Aorta (tissue), 5 donors: ENCODE results near the gene LPCAT1. TPM values are rescaled to one million over a fixed set of nuclear protein-coding genes. Genes with fewer than 3 reads are reported as not detected.
"Not testable (repeated sequence)": the region's sequence is repeated elsewhere in the genome, so short reads cannot be mapped to it uniquely, and the experiment has no call there.

Experiments used
- ATAC-seq: fragments of 200-7000 bp; cut with Tn5 transposase; one replicate; pipeline ENCODE4 v1.9.1; 2022; ENCODE audit warnings: moderate library complexity; ENCODE audit not compliant: low FRiP score
- DNase-seq, 2 donors: peaks; one replicate each; pipeline ENCODE4 v3.0.0-alpha.2; 2020
- H3K27ac ChIP-seq, 2 donors: one replicate each; pipeline ENCODE4 v1.5.1; 2013; ENCODE audit warnings: low read length in 2 of 2, mild to moderate bottlenecking in 2 of 2, moderate library complexity in 2 of 2, control low read depth in 1 of 2, inconsistent platforms in 1 of 2, low read depth in 1 of 2
- H3K27me3 ChIP-seq, 2 donors: one replicate each; pipeline ENCODE4 v1.6.1; 2013; ENCODE audit warnings: control low read depth in 1 of 2, low read length in 1 of 2, mild to moderate bottlenecking in 1 of 2, moderate library complexity in 1 of 2; ENCODE audit not compliant: insufficient read depth in 2 of 2, control insufficient read depth in 1 of 2
- H3K36me3 ChIP-seq, 2 donors: one replicate each; pipeline ENCODE4 v1.6.1; 2013; ENCODE audit warnings: control low read depth in 1 of 2, low read length in 1 of 2, mild to moderate bottlenecking in 1 of 2; ENCODE audit not compliant: insufficient read depth in 2 of 2, control insufficient read depth in 1 of 2
- H3K4me1 ChIP-seq, 2 donors: one replicate each; pipeline ENCODE4 v1.6.1; 2013; ENCODE audit warnings: low read length in 2 of 2, control low read depth in 1 of 2, mild to moderate bottlenecking in 1 of 2, moderate library complexity in 1 of 2; ENCODE audit not compliant: insufficient read depth in 2 of 2, control insufficient read depth in 1 of 2
- H3K4me3 ChIP-seq, 2 donors: one replicate each; pipeline ENCODE4 v1.5.1; 2013; ENCODE audit warnings: low read length in 2 of 2, control low read depth in 1 of 2, mild to moderate bottlenecking in 1 of 2
- H3K9me3 ChIP-seq: one replicate; pipeline ENCODE4 v1.6.1; 2013; ENCODE audit warnings: mild to moderate bottlenecking, low read length; ENCODE audit not compliant: control insufficient read depth
- WGBS, 2 donors: extraction: QIAGEN DNeasy Blood & Tissue Kit; methylation state at CpG; one replicate each; pipeline ENCODE4 v1.1.7; 2013; 5-methylcytosine and 5-hydroxymethylcytosine counted together
- intact Hi-C, 2 donors: fragments of 100-400 bp; cut with DNase I; formaldehyde crosslinking; loops; one replicate each; pipeline versions ENCODE4 v1.14.2 to v1.15.0; 2022
- polyA plus RNA-seq, 2 donors: library from polyadenylated mRNA; stranded (reverse); fragments of 200-250 nt; gene quantifications; one replicate each; pipeline ENCODE4 v1.2.3, GENCODE V29; 2013
- total RNA-seq, 2 donors: library from RNA; stranded (reverse); fragmentation: NEBNext Ultra II Directional; extraction: Animal tissue kit (Norgen Biotek cat#: 25700); gene quantifications; one replicate each; pipeline ENCODE4 v1.2.1, GENCODE V29; 2021
- donor health status: healthy with polysubstance abuse.
- donor health status: Bipolar disorder and iron deficiency.
- donor health status: DM: no; HTN: no; CAD: no.
- donor health status: DM: no; HTN: no; CAD: no.
- donor health status: DM: yes; HTN: yes; CAD: no.

The LPCAT1 gene
- total and polyA plus RNA-seq, 4 donors: 6.4 to 68.7 (median 36.4) TPM

- no peaks in the 10 kb centered on the region for H3K4me1 ChIP-seq
- no peak overlapping the region for H3K4me3 ChIP-seq
- no peaks in the 10 kb centered on the region for H3K27me3 ChIP-seq
- 93% methylated on average over 8 of the region's 8 CpGs for WGBS, 2 donors
- ATAC-seq: no peak
- peak; percentile 35 to 45 for DNase-seq
- H3K27ac ChIP-seq: no peak overlapping the region
- H3K9me3 ChIP-seq: no peaks in the 10 kb centered on the region
- no peaks in the 10 kb centered on the region for H3K36me3 ChIP-seq
- intact Hi-C loops: no loop called here
Measured at GRCh38 chr5:1543398-1544293, 19.9 kb upstream of the LPCAT1 start.

- no peaks in the 10 kb centered on the region for H3K36me3 ChIP-seq
- no peak overlapping the region for H3K4me3 ChIP-seq
- H3K9me3 ChIP-seq: no peaks in the 10 kb centered on the region
- DNase-seq (peak; percentile 83 to 87), ATAC-seq (peak; percentile 74)
- WGBS, 2 donors: 64 to 67% methylated on average over 3 of the region's 3 CpGs
- H3K27me3 ChIP-seq: no peaks in the 10 kb centered on the region
- no peaks in the 10 kb centered on the region for H3K4me1 ChIP-seq
- intact Hi-C loops: no loop called here
- no peak overlapping the region for H3K27ac ChIP-seq
Measured at GRCh38 chr5:1542781-1543180, 19.0 kb upstream of the LPCAT1 start.

- peak; percentile 26 to 42 for DNase-seq
- intact Hi-C loops: no loop called here
Measured at GRCh38 chr5:1541702-1542400, 18.1 kb upstream of the LPCAT1 start.

GRCh38 chr5:1540831-1541701, 17.3 kb upstream of the LPCAT1 start:
- intact Hi-C loops: no loop called here
- Histone ChIP-seq H3K4me1 (no peaks in the 10 kb centered on the region), H3K4me3 (no peak overlapping the region), H3K36me3 (no peaks in the 10 kb centered on the region), H3K27ac (peak overlapping the region in 1 of 2 donors; percentile 4), H3K9me3 (no peaks in the 10 kb centered on the region), H3K27me3 (no peaks in the 10 kb centered on the region)
- no peak for ATAC-seq
- WGBS, 2 donors: 88 to 90% methylated on average over 11 of the region's 11 CpGs
- peak; percentile 27 to 64 for DNase-seq

More at GRCh38 chr5:1541702-1542400, 18.1 kb upstream of the LPCAT1 start:
- H3K36me3 ChIP-seq: no peaks in the 10 kb centered on the region
- no peak overlapping the region for H3K4me3 ChIP-seq
- peak overlapping the region in 1 of 2 donors; percentile 34 for H3K27ac ChIP-seq
- no peaks in the 10 kb centered on the region for H3K9me3 ChIP-seq
- no peaks in the 10 kb centered on the region for H3K4me1 ChIP-seq
- 17 to 19% methylated on average over 10 of the region's 10 CpGs for WGBS, 2 donors
- no peaks in the 10 kb centered on the region for H3K27me3 ChIP-seq
- ATAC-seq: no peak

DNA sequence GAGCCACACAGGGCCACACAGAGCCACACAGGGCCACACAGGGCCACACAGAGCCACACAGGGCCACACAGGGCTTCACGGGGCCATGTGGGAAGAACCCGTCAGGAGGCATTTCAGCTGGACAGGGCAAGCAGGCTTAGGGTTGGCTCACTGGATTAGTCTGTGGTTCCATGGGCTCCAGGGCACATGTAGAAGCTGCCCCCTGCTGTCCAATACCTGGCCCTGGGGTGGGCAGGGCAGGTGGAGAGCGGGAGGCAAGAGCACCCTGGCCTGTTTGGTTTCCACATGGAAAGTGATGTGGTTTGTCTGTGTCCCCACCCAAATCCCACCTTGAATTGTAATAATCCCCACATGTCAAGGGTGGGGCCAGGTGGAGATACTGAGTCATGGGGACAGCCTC, 16.4 kb upstream of the LPCAT1 start:
- Histone ChIP-seq H3K9me3 (no peaks in the 10 kb centered on the region), H3K4me1 (no peaks in the 10 kb centered on the region), H3K4me3 (no peak overlapping the region), H3K27ac (no peak overlapping the region), H3K36me3 (no peaks in the 10 kb centered on the region), H3K27me3 (no peaks in the 10 kb centered on the region)
- intact Hi-C loops: no loop called here
- ATAC-seq (no peak), DNase-seq (peak; percentile 31 to 39)
- 95 to 100% methylated on average over 3 of the region's 3 CpGs for WGBS, 2 donors

- ATAC-seq, H3K27ac ChIP-seq, intact Hi-C loops, H3K4me1 ChIP-seq, H3K36me3 ChIP-seq, H3K4me3 ChIP-seq, H3K27me3 ChIP-seq, H3K9me3 ChIP-seq: not testable (repeated sequence)
- 79 to 82% methylated on average over 7 to 8 of the region's 8 CpGs for WGBS, 2 donors
- DNase-seq: peak; percentile 34 to 69
Measured at GRCh38 chr5:1539393-1540161, 15.8 kb upstream of the LPCAT1 start.

GRCh38 chr5:1538741-1539392, 15.1 kb upstream of the LPCAT1 start:
- H3K9me3 ChIP-seq: no peaks in the 10 kb centered on the region
- no peak for ATAC-seq
- no peaks in the 10 kb centered on the region for H3K27me3 ChIP-seq
- DNase-seq: peak in 1 of 2 donors; percentile 38
- no peak overlapping the region for H3K27ac ChIP-seq
- no peaks in the 10 kb centered on the region for H3K36me3 ChIP-seq
- H3K4me1 ChIP-seq: no peaks in the 10 kb centered on the region
- no peak overlapping the region for H3K4me3 ChIP-seq
- 95 to 97% methylated on average over 13 of the region's 13 CpGs for WGBS, 2 donors
- intact Hi-C loops: no loop called here
